H1 (cell line): ENCODE measurements around the gene FKBP8. TPM values are rescaled to one million over a fixed set of nuclear protein-coding genes. Genes with fewer than 3 reads are reported as not detected.

Experiments
- CTCF ChIA-PET: fragments of 300-600 bp; sonication (Branson Sonifier 250); formaldehyde crosslinking; loops from one replicate; lab custom pipeline; 2021; ENCODE audit not compliant: partially characterized antibody; lab: Charles Lee
- POLR2A ChIA-PET: fragments of 300-600 bp; sonication (Branson Sonifier 250); formaldehyde crosslinking; loops from one replicate; lab custom pipeline; 2021; ENCODE audit warnings: inconsistent platforms; ENCODE audit not compliant: partially characterized antibody; lab: Charles Lee
- DNase-seq, 2 experiments: peaks; one replicate each; pipeline versions ENCODE4 v3.0.0 to v3.0.0-alpha.2; 2010 to 2022; ENCODE audit warnings: low spot score in 2 of 2, low read depth in 1 of 2, mixed read lengths in 1 of 2
- FAIRE-seq: peaks from 2 replicates; lab custom pipeline; 2011; peaks lifted over from hg19 to GRCh38; lab: Jason Lieb, UNC
- H2AFZ ChIP-seq: 2 replicates; pipeline ENCODE4 v1.8.1; 2012; ENCODE audit warnings: low read length, inconsistent platforms
- H2AK5ac ChIP-seq: 2 replicates; pipeline ENCODE4 v1.6.1; 2013; ENCODE audit warnings: low read depth, low read length
- H2BK120ac ChIP-seq: replicated peaks from 2 replicates; pipeline ENCODE3; 2013; ENCODE audit warnings: low read depth, low read length, inconsistent platforms
- H2BK12ac ChIP-seq: 2 replicates; pipeline ENCODE4 v1.6.1; 2013; ENCODE audit warnings: low read depth, low read length
- H2BK15ac ChIP-seq: 2 replicates; pipeline ENCODE4 v1.6.1; 2013; ENCODE audit warnings: low read length
- H2BK20ac ChIP-seq: 2 replicates; pipeline ENCODE4 v1.6.1; 2013; ENCODE audit warnings: low read length
- H2BK5ac ChIP-seq: 2 replicates; pipeline ENCODE4 v1.6.1; 2013; ENCODE audit warnings: low read depth, low read length
- H3K14ac ChIP-seq: 2 replicates; pipeline ENCODE4 v1.6.1; 2013; ENCODE audit warnings: inconsistent platforms; ENCODE audit not compliant: insufficient read length
- H3K18ac ChIP-seq: 2 replicates; pipeline ENCODE4 v1.6.1; 2013; ENCODE audit warnings: low read length; ENCODE audit errors: extremely low read depth
- H3K23ac ChIP-seq: 2 replicates; pipeline ENCODE4 v1.6.1; 2013; ENCODE audit warnings: inconsistent platforms; ENCODE audit not compliant: insufficient read length
- H3K23me2 ChIP-seq: 2 replicates; pipeline ENCODE4 v1.6.1; 2013; ENCODE audit warnings: low read depth, low read length
- H3K27ac ChIP-seq: 2 replicates; pipeline ENCODE4 v1.6.1; 2011; ENCODE audit warnings: low read depth, low read length, inconsistent platforms
- H3K27me3 ChIP-seq, 4 experiments: replicated peaks in 1 of 4; 1 replicate in 1 of 4; 2 replicates in 3 of 4; pipeline versions ENCODE4 v1.6.1 to v1.8.1; 2011 to 2013; ENCODE audit warnings: low read length in 3 of 4, mild to moderate bottlenecking in 3 of 4, inconsistent platforms in 2 of 4, mixed read lengths in 2 of 4, moderate library complexity in 1 of 4; ENCODE audit not compliant: control insufficient read depth in 3 of 4, insufficient read depth in 3 of 4; ENCODE audit errors: extremely low read depth in 1 of 4
- H3K36me3 ChIP-seq, 4 experiments: 2 replicates each; pipeline versions ENCODE4 v1.6.1 to v1.8.1; 2011 to 2013; ENCODE audit warnings: mild to moderate bottlenecking in 4 of 4, low read length in 3 of 4, moderate library complexity in 2 of 4, control low read depth in 1 of 4, inconsistent platforms in 1 of 4; ENCODE audit not compliant: insufficient read depth in 4 of 4, control insufficient read depth in 2 of 4
- H3K4ac ChIP-seq: replicated peaks from 2 replicates; pipeline ENCODE3; 2013; ENCODE audit warnings: low read length, low read depth, mixed read lengths, inconsistent platforms; ENCODE audit not compliant: insufficient read length
- H3K4me1 ChIP-seq, 4 experiments: replicated peaks in 1 of 4; 1 replicate in 1 of 4; 2 replicates in 3 of 4; pipeline versions ENCODE4 v1.6.1 to v1.8.1; 2011 to 2013; ENCODE audit warnings: low read length in 3 of 4, inconsistent platforms in 2 of 4, mixed read lengths in 1 of 4; ENCODE audit not compliant: insufficient read depth in 4 of 4, control insufficient read depth in 3 of 4
- H3K4me2 ChIP-seq, 2 experiments: 2 replicates each; pipeline versions ENCODE4 v1.6.1 to v1.8.1; 2011 to 2013; ENCODE audit warnings: low read depth in 2 of 2, low read length in 2 of 2, control low read depth in 1 of 2, inconsistent platforms in 1 of 2, mild to moderate bottlenecking in 1 of 2; ENCODE audit not compliant: insufficient read depth in 1 of 2
- H3K4me3 ChIP-seq, 4 experiments: fragments of 200-600, 300-600 bp in 1 of 4; sonication (generic), shearing (Covaris generic), sonication (Bioruptor Twin) in 1 of 4; 2 replicates each; pipeline versions ENCODE4 v1.5.1 to v1.8.1; 2011 to 2016; ENCODE audit warnings: low read length in 4 of 4, low read depth in 3 of 4, control low read depth in 2 of 4, inconsistent platforms in 2 of 4, mild to moderate bottlenecking in 2 of 4, mixed read lengths in 1 of 4, moderate library complexity in 1 of 4; ENCODE audit not compliant: insufficient read depth in 2 of 4; ENCODE audit errors: extremely low read depth in 1 of 4
- H3K56ac ChIP-seq: replicated peaks from 2 replicates; pipeline ENCODE3; 2013; ENCODE audit warnings: low read depth, mild to moderate bottlenecking, mixed read lengths, low read length, inconsistent platforms; ENCODE audit not compliant: insufficient read length
- H3K79me1 ChIP-seq: 2 replicates; pipeline ENCODE4 v1.6.1; 2013; ENCODE audit warnings: low read depth, low read length, control low read depth
- H3K79me2 ChIP-seq, 2 experiments: 2 replicates each; pipeline versions ENCODE4 v1.6.1 to v1.8.1; 2012 to 2013; ENCODE audit warnings: low read length in 2 of 2, mild to moderate bottlenecking in 2 of 2, inconsistent platforms in 1 of 2; ENCODE audit not compliant: insufficient read depth in 2 of 2, control insufficient read depth in 1 of 2
- H3K9ac ChIP-seq, 4 experiments: replicated peaks in 1 of 4; 1 replicate in 1 of 4; 2 replicates in 3 of 4; pipeline versions ENCODE4 v1.6.1 to v1.8.1; 2011 to 2013; ENCODE audit warnings: low read depth in 3 of 4, low read length in 3 of 4, control low read depth in 2 of 4, mild to moderate bottlenecking in 2 of 4, moderate library complexity in 2 of 4, inconsistent platforms in 1 of 4; ENCODE audit errors: extremely low read depth in 1 of 4
- H3K9me3 ChIP-seq, 2 experiments: 2 replicates each; pipeline versions ENCODE4 v1.6.1 to v1.8.1; 2012 to 2013; ENCODE audit warnings: mild to moderate bottlenecking in 2 of 2, moderate library complexity in 2 of 2, control low read depth in 1 of 2, inconsistent platforms in 1 of 2, low read depth in 1 of 2, low read length in 1 of 2, mixed read lengths in 1 of 2; ENCODE audit not compliant: insufficient read depth in 2 of 2
- H4K20me1 ChIP-seq, 2 experiments: replicated peaks in 1 of 2; 2 replicates each; pipeline versions ENCODE3 to v1.8.1; 2011 to 2013; ENCODE audit warnings: inconsistent platforms in 2 of 2, low read length in 2 of 2, mild to moderate bottlenecking in 1 of 2; ENCODE audit not compliant: insufficient read depth in 2 of 2, control insufficient read depth in 1 of 2
- H4K5ac ChIP-seq: 2 replicates; pipeline ENCODE4 v1.6.1; 2013; ENCODE audit warnings: low read length, low read depth, mixed read lengths, inconsistent platforms; ENCODE audit not compliant: insufficient read length
- H4K8ac ChIP-seq: 2 replicates; pipeline ENCODE4 v1.8.0; 2013; ENCODE audit warnings: mild to moderate bottlenecking, moderate library complexity, low read length, inconsistent platforms; ENCODE audit not compliant: insufficient read depth; ENCODE audit errors: extremely low read depth
- H4K91ac ChIP-seq: replicated peaks from 2 replicates; pipeline ENCODE3; 2013; ENCODE audit warnings: low read length, mixed read lengths, inconsistent platforms; ENCODE audit not compliant: insufficient read length
- ASH2L ChIP-seq: fragments of 200-600, 300-600 bp; sonication (generic); IDR thresholded peaks from one replicate; pipeline ENCODE4 v1.7.1; 2017; ENCODE audit warnings: low read length
- CEBPB ChIP-seq: IDR thresholded peaks from 2 replicates; pipeline ENCODE4 v1.6.1; 2012; ENCODE audit warnings: low read depth, low read length
- CTBP2 ChIP-seq: IDR thresholded peaks from 2 replicates; pipeline ENCODE4 v1.7.0; 2011; ENCODE audit warnings: borderline replicate concordance, mild to moderate bottlenecking, moderate library complexity, mixed read lengths, low read length; ENCODE audit not compliant: insufficient read depth, insufficient read length
- GTF2F1 ChIP-seq: IDR thresholded peaks from 2 replicates; pipeline ENCODE4 v1.6.1; 2012; ENCODE audit warnings: low read depth, low read length, improper control_type of control experiment, borderline replicate concordance
- MAFK ChIP-seq: IDR thresholded peaks from 2 replicates; pipeline ENCODE4 v1.6.1; 2012; ENCODE audit warnings: low read depth, mild to moderate bottlenecking, improper control_type of control experiment, low read length
- NRF1 ChIP-seq: IDR thresholded peaks from 2 replicates; pipeline ENCODE4 v1.6.1; 2011; ENCODE audit warnings: mild to moderate bottlenecking, low read depth, low read length, improper control_type of control experiment
- RNF2 ChIP-seq: fragments of 200-900, 300-1000 bp; sonication (generic); IDR thresholded peaks from 2 replicates; pipeline ENCODE4 v1.7.1; 2016; ENCODE audit warnings: borderline replicate concordance, low read depth, mild to moderate bottlenecking, antibody characterized with exemption, low read length; ENCODE audit not compliant: poor library complexity, severe bottlenecking; ENCODE audit errors: missing control alignments
- SIX5 ChIP-seq: IDR thresholded peaks from 2 replicates; pipeline ENCODE4 v1.6.1; 2011; ENCODE audit warnings: mild to moderate bottlenecking, low read depth, low read length
- TAF7 ChIP-seq: optimal IDR thresholded peaks from 2 replicates; pipeline ENCODE3; 2011; ENCODE audit warnings: low read depth, mild to moderate bottlenecking, inconsistent platforms, low read length, moderate library complexity, borderline replicate concordance
- TEAD4 ChIP-seq: IDR thresholded peaks from 2 replicates; pipeline ENCODE4 v1.6.1; 2012; ENCODE audit warnings: low read depth, low read length, inconsistent platforms, mixed read lengths
- WGBS, 2 experiments: shearing (Covaris generic) in 1 of 2; methylation state at CpG; one replicate each; pipeline versions ENCODE4 v1.1.6 to v1.1.7; 2013 to 2015; ENCODE audit warnings: low lambda C conversion rate in 2 of 2, mixed read lengths in 2 of 2, inconsistent platforms in 1 of 2, low coverage in 1 of 2, missing lambda C conversion rate in 1 of 2; ENCODE audit not compliant: insufficient replicate concordance in 2 of 2, insufficient coverage in 1 of 2, insufficient read length in 1 of 2; ENCODE audit errors: extremely low coverage in 1 of 2, missing lambda C conversion rate in 1 of 2; 5-methylcytosine and 5-hydroxymethylcytosine counted together
- polyA plus RNA-seq, 7 experiments: library from polyadenylated mRNA; depleted of rRNA in 3 of 7; stranded (reverse) in 5 of 7; unstranded in 2 of 7; fragments of >200 nt in 5 of 7; fragments of 200-250 nt in 2 of 7; gene quantifications; 1 replicate in 5 of 7; 2 replicates in 1 of 7; 4 replicates in 1 of 7; pipeline versions ENCODE4 v1.2.1 to v1.2.3, GENCODE V29; 2011 to 2013; ENCODE audit warnings: missing spikeins in 2 of 7, mixed read lengths in 2 of 7
- total RNA-seq: library from RNA; stranded (reverse); fragmentation: NEBNext Ultra II Directional; extraction: Animal tissue kit (Norgen Biotek cat#: 25700); gene quantifications from 2 replicates; pipeline ENCODE4 v1.2.1, GENCODE V29; 2021
- TF ChIP-seq, protein P1 (sequence below), 3 experiments: IDR thresholded peaks; 1 replicate in 2 of 3; 2 replicates in 1 of 3; pipeline versions ENCODE4 v1.5.1 to v1.6.1; 2011; ENCODE audit warnings: low read length in 3 of 3, mild to moderate bottlenecking in 3 of 3, inconsistent platforms in 2 of 3, low read depth in 1 of 3, moderate library complexity in 1 of 3; ENCODE audit not compliant: insufficient read depth in 1 of 3; ENCODE audit errors: control extremely low read depth in 1 of 3

FKBP8 gene
- total and polyA plus RNA-seq, 2 of the 8 experiments (the other 6 are each of a cell fraction or from before 2014, with no cell fraction given) = 264 to 309 TPM

GRCh38 chr19:18508585-18508984, 34.8 kb downstream of the FKBP8 start:
- DNase-seq = no peak
- no peaks in the 10 kb centered on the region for H3K27me3 ChIP-seq
- H3K23ac ChIP-seq = no peak overlapping the region
- H3K4ac ChIP-seq = no peak overlapping the region
- no peak overlapping the region for H4K5ac ChIP-seq
- no peak overlapping the region for H3K9ac ChIP-seq
- H4K8ac ChIP-seq = no peak overlapping the region
- no peaks in the 10 kb centered on the region; a peak in 1 of 7 replicates for H3K4me1 ChIP-seq
- no peak overlapping the region for H2BK20ac ChIP-seq
- H3K4me3 ChIP-seq = no peak overlapping the region
- no peak overlapping the region for H2AK5ac ChIP-seq
- no peak overlapping the region for H2AFZ ChIP-seq
- H2BK120ac ChIP-seq = no peak overlapping the region
- ChIA-PET POLR2A (interaction anchor here (0.7 to 2.8 kb wide), 2 partner anchors 10 to 63 kb away, joined by 3 to 8 read pairs; partner anchors contain the start of gene UBA52), CTCF (interaction anchor here (0.6 to 32.9 kb wide), 8 partner anchors 8 to 1022 kb away, joined by 3 to 458 read pairs (median 10); no protein-coding TSS in a partner anchor)
- H3K23me2 ChIP-seq = no peaks in the 10 kb centered on the region
- H3K9me3 ChIP-seq = no peaks in the 10 kb centered on the region
- 86% methylated on average over 7 of the region's 7 CpGs; no CpG with 5 or more reads in 1 of the 2 experiments for WGBS, 2 experiments
- H3K79me2 ChIP-seq = peaks cover 0 to 59% of the 10 kb centered on the region in 2 experiments; a peak in 2 of 4 replicates
- H2BK15ac ChIP-seq = no peak overlapping the region
- H4K20me1 ChIP-seq = peaks cover 11 to 43% of the 10 kb centered on the region in 2 experiments
- H3K36me3 ChIP-seq = no peaks in the 10 kb centered on the region
- no peak overlapping the region for H4K91ac ChIP-seq
- H2BK12ac ChIP-seq = no peak overlapping the region
- no peak overlapping the region for H3K18ac ChIP-seq
- no peak overlapping the region for H3K56ac ChIP-seq
- H2BK5ac ChIP-seq = no peak overlapping the region
- peaks cover 31% of the 10 kb centered on the region for H3K79me1 ChIP-seq
- H3K27ac ChIP-seq = no peak overlapping the region
- H3K14ac ChIP-seq = no peak overlapping the region
- FAIRE-seq = no peak
- no peak overlapping the region for H3K4me2 ChIP-seq
- TF ChIP-seq, protein P1, sequence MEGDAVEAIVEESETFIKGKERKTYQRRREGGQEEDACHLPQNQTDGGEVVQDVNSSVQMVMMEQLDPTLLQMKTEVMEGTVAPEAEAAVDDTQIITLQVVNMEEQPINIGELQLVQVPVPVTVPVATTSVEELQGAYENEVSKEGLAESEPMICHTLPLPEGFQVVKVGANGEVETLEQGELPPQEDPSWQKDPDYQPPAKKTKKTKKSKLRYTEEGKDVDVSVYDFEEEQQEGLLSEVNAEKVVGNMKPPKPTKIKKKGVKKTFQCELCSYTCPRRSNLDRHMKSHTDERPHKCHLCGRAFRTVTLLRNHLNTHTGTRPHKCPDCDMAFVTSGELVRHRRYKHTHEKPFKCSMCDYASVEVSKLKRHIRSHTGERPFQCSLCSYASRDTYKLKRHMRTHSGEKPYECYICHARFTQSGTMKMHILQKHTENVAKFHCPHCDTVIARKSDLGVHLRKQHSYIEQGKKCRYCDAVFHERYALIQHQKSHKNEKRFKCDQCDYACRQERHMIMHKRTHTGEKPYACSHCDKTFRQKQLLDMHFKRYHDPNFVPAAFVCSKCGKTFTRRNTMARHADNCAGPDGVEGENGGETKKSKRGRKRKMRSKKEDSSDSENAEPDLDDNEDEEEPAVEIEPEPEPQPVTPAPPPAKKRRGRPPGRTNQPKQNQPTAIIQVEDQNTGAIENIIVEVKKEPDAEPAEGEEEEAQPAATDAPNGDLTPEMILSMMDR (IDR thresholded peaks at IDR 0.05; ENCODE audit: control extremely low read depth in 1 of 3, insufficient read depth in 1 of 3, low read depth in 1 of 3, low read length in 3 of 3) = no peak
- no peak for TF ChIP-seq NRF1
- TF ChIP-seq GTF2F1 = no peak
- no peak for TF ChIP-seq CEBPB
- no peak for TF ChIP-seq ASH2L
- no peak for TF ChIP-seq MAFK
- TF ChIP-seq CTBP2 = no peak
- TF ChIP-seq SIX5 = no peak
- no peak for TF ChIP-seq TAF7
- no peak for TF ChIP-seq TEAD4
- TF ChIP-seq RNF2 = no peak
